SW480 (cell line): ENCODE data around the gene ACTN1.
"Not testable (repeated sequence)": the region's sequence is repeated elsewhere in the genome, so short reads cannot be mapped to it uniquely, and the experiment has no call there.

Experiments
- DNase-seq: peaks from one replicate; pipeline ENCODE4 v3.0.0-alpha.2; 2016; ENCODE audit warnings: low spot score

The ACTN1 gene

DNA sequence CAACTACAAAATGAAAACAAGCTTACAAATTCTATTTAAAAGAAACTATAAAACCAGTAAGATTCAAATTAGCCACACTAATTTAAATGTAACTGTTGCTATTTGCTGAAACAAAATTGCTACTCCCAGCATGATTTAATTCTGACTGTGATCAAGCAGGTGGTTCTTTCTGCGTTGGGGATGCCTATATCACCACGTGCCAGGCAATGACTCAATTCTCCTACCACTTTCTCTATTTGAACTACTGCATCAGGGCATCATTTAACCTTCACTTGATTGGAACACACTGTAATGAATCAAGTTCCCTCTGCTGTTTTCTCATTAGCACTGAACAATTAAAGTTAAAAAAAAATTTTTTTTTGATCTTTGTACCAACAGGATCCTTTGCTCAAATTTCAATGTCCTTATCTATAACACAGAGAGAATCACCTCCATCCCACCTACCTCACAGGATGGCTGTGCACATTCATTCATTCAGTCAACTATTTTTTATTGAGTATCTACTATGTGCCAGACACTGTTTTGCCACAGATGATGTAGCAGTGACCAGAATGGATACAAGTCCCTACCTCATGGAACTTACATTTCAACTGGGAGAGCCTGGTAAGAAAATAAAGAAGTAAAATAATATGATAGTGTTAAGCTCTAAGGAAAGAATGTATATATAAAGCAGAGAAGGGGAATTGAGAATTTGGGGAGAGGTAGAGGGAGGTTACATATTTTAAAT lies 8.0 kb upstream of the ACTN1 start:
- no peak for DNase-seq

DNA sequence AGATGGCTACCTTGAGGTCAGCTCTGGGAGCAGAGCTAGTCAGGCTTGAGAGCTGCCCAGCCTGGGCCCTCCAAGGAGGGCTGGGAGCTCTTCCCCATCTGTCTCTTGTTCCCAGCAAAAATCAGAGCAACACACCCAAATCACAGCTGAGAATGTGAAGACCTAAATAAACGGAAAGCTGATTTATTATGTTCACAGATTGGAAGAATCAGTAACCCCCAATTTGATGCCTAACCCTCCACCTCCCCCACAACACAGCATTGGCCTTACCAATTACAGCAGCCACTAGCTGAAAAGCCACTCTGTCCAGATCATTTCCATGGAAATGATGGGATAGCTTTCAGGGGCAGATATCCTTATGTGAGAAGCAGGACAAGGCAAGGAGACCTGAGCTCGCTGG lies 7.1 kb upstream of the ACTN1 start:
- DNase-seq, result no peak

DNA sequence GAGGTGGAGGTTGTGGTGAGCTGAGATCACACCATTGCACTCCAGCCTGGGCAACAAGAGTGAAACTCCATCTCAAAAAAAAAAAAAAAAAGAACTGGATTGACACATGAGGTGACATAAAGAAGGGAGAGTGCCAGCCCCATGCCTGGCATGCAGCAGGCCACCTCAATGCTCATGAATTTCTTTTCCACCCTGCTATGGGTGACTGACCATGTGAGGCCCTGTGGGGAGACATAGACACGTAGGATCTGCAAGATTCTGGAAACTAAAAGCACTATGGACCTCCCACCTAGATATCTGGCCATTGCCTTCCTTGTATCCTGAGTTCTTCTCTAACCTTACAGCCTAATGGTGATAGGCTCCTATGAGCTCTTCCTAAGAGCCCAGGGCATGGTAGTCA lies 5.6 kb upstream of the ACTN1 start:
- no peak for DNase-seq

DNA sequence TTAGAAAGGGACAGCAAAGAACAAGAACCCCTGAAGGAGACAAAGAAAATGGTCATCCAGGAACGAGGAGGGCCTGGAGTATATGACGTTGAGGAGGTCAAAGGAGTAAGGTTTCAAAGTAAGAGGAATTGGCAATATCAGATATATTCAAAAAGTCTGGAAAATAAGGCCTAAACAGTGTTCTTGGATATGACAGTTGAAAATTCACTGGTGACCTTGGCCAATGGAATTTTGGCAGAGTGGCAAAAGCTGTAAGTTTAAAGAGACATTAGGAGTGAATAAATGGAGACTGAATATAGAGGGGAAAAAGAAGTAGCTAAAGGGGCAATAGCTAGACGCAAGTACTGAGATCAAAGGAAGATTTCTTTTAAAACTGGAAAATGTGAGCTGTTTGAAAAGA lies 4.1 kb upstream of the ACTN1 start:
- no peak for DNase-seq

DNA sequence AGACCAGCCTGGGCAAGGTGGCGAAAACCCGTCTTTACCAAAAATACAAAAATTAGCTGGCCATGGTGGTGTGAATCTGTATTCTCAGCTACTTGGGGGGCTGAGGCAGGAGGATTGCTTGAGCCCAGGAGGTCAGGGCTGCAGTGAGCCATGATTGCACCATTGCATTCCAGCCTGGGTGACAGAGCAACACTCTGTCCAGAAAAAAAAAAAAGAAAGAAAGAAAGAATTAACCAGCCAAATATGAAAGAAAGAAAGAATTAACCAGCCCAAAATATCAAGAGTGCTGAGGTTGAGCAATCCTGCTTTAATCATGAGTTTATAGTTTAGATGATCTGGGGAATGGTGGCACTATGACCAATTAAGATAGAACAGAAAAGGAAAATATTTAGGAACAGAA lies 3.5 kb upstream of the ACTN1 start:
- no peak for DNase-seq

DNA sequence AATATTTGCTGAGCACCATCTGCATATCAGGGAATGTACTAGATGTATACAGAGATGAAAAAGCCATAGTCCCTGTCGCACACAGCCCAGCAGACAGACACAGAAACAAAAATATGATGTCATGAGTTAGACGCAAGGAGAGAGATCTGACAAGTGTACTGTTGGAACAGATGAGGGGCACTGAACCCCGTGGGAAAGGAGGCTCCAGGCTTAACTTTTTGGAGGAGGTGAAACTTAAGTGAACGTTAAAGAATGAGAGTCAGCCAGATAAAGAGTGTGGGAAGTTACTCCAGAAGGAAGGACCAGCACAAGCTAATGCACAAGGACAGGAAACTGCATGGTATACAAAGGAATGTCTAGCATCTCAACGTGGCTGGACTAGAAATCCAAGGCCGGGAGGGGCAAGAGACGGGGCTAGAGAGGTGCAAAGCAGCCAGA lies 2.5 kb upstream of the ACTN1 start:
- no peak for DNase-seq

DNA sequence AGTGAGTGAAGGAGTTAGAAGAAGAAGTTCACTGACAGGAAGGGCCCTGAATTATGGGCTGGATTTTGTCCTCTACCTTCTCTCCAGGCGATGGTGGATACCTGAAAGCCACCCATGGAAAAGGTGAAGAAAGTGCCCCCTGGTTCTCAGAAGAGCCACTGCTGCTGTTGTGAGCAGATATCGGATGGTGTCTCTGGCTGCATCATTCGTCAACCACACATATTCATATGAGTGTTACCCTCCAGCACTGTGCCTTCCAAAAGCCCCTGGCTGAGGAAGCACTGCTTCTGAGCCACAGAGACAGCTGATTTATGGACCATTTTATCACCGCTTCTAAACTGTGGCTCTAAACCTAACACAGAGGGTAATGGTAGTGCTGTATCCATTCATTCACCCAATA lies 2.0 kb upstream of the ACTN1 start:
- no peak for DNase-seq

DNA sequence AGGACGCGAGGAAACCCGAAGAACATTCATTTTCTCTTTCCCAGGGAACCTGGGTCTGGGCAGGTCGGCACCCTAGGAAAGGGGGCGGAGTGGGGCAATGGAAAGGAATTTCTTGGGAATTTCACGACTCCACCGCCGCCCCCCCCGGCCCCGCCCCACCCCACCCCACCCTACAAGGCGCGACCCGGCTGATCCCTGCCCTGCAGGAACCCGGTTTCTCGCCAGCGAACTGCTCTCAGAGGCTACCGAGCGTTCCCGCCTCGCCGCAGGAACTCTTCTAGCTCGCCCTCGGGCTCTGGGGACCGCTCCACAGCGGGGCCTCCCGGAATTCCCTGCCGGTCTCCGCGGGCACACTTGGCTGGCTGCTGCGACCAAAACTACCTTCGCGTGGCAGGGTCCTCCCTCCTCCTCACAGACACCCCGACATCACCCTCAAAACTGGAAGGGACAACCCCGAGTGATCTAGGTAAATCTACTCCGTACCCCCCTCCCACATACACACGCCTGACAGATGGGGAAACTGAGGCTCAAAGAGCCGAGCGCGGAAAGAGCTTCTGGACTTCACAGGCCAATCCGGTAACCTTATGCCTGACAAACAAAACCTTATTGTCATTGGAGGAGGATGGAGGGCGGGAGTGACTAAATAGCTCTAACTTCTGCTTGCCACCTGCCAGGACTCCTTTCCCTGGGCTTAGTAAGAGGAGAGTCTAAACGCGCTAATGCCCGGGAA lies 785 bp upstream of the ACTN1 start:
- DNase-seq, result peak; percentile 87

DNA sequence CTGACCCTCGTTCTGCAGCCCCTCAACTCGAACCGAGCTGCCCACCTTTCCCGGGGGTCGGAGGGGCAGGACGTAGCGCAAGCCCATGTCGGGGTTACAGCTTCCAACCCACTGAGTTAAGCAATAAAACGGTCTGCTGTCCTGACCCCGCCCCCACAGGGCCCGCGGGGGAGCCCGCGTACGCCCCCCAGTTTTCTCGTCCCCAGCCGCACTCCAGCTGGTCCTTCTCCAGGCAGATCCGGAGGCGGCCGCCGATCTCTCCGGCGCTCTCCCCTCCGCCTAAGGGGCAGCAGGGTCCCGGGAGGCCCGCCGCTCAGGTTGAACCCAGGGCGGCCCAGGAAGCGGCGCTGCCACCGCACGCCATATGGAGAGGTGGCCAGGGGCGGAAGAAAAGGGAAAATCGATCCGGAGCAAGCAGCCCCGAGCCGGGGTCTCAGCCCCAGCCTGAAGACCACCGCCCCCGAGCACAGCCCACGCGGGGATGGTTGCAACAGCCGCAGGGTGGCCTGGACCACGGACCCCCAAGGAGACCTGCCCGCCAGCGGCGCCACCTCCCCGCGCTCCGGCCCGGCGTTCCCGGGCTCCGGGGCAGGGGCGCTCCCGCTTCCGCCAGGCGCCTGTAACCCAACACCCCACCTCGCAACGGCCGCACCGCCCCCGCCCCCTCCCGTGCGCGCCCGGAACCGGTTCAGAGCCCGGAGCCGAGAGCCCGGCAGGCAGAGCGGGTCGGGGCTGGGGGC lies 760 bp downstream of the ACTN1 start:
- peak; percentile 74 for DNase-seq

DNA sequence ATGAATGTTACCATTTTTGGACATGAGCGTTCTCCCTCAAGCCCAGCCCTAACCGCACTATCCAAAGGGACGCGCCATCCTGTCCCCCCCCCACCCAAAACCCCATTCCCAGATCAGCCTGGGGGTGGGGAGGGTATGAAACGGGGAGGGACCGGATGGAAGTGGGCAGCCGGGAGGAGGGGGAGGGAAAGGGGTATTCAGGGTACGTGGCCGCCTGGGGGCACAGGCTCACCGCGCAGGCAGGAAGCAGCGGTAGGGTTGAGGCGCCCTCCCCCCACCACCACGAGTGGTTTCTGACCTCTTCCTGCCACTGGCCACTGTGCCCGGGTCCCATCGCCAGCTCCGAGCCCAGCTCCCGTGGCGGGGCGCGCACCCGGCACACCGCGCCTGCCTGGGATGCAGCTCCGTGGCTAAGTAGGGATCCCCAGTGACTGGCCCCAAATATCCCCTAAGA lies 1.4 kb downstream of the ACTN1 start:
- peak; percentile 95 for DNase-seq

DNA sequence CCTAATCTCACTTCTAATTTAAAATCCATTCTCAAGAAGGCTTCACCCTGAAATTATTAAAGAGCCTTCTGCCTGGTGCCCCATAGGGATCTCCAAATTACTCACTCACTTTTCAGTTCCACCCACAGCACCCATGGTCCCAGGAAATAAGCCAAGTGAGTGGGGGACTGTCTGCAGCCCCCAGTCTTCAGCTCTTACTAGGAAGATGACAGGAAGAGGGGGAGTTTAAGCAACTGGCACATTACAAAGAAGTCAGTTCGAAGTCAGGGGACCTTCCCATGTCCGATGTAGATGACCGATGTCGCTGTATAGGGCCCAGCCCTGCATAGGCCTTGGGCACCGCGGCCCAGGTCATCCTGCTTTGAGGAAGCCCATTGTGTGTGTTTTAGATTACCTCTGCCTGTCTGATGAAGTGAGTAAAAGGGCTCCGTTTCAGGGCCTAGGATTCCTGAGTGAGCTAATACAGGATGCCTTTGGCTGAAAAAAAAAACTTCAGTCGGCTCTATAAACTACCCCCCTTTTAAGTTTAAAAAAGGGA lies 1.9 kb downstream of the ACTN1 start:
- peak; percentile 94 for DNase-seq

DNA sequence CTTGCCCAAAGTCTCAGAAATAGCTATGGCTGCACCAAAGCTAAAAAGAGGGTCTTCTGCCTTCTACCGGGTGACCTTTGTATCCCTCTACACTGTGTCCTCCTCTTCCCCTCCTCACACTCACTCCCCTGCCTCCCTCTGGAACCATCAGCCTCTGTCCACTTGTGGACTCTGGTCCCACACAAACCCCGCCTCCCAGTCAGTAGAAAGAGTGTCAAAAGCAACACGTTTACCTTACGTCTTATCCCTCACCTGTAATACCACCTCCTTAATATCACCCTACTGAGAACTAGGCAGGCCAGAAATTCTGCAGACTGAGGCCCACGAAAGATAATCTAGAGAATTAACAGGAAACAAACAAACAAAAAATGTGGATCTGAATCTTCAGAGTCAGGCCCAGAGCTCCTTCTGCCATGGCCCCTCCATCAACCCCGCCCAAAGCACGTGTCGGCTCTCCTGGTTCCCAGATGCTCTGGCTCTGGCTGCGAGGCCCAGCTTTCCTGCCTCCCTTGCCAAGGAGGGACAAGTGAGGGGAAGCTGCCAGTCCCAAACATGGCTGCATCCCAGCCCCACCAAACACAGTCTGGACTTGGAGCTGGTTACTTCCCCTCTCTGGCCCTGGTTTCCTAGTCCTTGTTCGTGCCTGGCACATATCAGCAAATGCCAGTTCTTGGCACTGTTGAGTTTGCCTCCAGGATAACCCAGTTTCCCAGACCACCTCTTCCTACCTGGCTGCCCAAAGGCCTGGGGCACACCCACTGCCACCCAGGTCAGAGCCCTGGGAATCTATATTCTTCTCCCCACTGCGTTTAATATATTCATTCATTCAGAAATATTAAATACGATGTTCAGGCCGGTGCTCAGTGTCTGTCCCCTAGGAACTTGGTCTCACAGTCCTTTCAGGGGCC lies 2.7 kb downstream of the ACTN1 start:
- no peak for DNase-seq

DNA sequence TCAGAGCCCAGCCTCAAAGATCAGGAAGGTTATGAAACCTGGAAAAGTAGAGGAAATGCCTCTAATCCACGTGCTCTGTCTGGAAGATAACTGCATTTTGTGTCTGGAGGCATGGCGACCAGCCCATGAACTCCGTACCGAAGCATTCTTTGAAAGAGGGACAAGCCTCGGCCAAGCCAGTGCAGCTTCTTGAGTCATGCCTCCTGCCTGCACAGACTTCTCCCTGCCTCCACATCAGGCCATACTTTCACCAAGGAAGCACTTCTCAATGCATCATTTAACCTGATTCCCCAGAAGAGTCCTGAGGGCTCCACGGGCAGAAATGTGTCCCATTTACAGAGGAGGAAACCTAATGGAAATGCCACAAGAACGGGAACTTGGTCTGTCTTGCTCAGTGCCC lies 3.4 kb downstream of the ACTN1 start:
- DNase-seq, result no peak

DNA sequence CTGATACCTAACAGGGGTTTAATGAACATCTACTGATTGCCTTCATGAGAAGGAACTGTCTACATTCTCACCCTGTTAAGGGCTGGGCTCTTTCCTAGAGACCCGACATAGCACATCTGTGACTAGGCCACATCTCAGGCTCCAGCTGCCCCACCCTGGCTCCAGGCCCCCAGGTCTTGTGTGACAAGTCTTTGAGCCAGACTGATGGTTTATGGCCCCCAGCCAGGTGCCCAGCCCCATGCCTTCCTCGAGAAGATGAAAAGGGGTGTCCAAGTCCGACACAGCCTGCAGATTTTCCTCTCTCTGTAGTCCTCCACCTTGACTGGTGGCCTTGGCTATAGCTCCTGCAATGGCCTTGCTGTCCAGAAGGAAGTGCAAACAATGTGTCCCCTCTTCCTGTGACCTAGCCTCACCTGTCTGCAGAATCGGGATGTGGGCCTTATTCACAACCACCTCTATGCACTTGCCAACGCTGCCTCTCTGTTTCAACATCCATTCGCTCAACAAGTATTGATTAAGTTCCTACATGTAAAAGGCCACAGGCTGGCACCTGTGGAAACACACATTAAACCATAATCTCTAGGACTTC lies 4.2 kb downstream of the ACTN1 start:
- DNase-seq, result no peak

DNA sequence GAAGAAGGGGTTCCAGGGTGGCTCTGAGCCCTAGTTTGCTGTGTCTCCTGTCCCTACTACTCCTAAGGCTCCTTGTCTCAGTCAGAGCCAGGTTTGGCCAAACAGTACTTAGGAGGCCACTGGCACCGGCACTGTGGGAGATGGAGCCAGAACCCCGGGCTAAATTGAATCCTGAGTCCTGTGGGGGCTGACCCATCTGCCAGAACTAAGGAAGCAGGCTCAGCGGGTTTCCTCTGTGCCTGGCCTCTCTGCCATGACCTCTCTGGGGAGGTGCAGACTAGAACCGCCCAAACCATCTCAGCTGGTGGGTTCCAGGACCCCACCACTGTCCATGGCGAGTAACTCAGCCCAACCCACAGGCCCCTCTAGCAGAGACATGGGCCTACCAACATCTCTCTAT lies 5.5 kb downstream of the ACTN1 start:
- no peak for DNase-seq

DNA sequence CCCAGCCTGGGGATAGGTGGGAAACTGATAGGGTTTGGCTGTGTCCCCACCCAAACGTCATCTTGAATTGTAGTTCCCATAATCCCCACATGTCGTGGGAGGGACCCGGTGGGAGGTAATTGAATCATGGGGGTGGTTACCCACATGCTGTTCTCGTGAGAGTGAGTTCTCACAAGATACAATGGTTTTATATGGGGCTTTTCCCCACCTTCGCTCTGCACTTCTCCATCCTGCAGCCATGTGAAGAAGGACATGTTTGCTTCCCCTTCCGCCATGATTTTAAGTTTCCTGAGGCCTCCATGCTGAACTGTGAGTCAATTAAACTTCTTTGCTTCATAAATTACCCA lies 5.9 kb downstream of the ACTN1 start:
- not testable (repeated sequence) for DNase-seq

DNA sequence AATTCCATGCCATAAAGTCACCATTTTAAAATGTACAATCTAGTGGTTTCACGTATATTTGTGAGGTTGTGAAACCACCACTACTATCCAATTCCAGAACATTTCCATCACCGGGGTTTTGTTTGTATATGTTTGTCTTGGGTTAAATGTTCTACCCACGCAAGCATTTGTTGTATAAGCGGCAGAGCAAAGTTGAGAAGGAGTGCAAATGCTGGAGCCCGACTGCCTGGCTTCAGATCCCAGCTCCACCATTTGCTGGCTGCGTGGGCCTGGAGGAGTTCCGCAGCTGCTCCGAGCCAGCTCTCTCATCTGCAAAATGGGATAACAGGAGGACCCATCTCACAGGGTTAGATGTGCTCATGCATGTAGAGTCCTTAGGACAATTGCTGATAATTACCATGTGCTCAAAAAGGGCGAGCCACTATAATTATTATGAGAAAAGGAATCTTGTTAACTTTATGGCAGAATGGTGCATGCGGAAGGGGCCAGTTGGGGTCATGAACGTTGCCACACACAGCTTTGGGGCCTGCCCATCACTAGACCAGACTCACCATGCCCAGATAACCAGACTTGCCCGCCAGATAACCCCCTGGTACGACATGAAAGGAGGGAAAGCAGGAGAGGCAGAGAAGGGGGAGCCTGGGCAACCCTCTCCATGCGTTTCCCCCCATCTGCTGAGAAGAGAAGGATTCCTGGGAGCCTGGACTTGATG lies 6.4 kb downstream of the ACTN1 start:
- DNase-seq, result no peak

DNA sequence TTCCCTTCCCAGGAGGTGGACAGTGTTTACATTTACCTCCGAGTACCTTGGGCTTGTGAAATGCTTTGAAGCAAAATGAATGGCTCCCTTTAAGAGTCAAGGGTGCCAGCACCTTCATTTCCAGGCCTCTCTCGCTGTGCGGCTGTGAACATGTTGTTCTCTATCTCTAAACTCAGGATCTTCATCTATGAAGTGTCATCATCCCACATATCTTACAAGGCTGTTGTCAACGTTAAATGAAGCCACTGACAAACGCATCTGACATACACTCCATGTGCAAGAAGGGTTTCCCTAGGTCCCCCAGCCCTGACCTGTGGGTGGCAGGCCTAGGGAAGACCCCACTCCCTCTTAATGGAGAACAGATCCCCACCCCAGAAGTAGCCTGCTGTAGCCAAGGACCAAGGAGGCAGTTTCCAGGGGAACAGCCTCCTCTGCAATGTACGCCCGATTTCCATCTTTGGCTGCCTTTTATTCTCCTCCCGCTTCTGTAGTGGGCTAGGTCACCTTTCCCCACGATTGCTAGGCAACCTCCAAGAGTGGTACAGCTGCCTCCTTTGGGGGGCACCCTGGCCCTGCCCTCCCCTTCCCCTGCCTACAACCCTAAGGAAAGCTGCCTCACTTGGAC lies 7.6 kb downstream of the ACTN1 start:
- no peak for DNase-seq

DNA sequence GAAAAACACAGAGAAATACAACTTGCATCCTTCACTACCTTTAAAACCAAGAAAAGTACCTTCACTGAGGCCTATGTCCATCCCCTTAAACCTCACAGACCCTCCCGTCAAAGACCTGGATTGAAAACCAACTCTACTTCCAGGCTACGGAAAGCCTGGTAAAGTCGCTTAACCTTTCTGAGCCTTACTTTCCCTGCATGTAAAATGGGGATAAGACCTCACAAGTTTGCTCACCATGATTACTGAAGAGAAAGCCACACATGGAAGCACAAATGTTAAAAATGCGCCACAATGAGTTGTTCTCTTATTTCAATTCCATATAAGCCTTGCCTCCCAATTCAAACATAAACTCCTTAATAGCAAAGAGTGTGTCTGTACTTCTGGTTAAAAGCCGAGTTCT lies 8.4 kb downstream of the ACTN1 start:
- no peak for DNase-seq

DNA sequence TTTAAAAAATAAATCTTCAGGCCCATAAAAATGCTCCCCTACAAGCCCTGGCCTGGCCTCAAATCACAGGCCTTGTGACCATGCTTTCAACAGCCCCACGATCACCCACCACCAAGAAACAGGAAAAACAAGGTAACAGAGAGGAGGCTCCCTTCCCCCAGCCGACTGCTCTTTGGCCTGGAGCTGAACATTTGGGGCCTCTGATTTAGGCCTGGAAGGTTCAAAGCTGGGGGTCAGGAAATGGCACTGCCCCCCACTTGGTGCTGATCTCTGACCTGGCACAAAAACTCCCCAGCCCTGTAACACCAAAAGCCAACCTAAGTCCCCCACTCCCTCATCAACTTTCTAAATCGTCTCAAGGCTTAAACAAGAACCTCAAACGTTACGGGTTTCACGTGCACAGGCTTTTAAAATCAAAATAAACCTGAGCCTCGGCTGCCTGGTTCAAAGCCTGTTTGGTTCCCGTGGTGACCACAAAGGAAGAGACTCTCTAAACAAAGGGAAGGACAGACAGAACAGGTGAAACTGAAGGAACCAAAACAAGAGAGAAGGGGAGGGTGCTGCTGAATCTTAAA lies 9.0 kb downstream of the ACTN1 start:
- DNase-seq, result no peak
